ENCODE data around the gene SHFL.

SHFL gene

DNA sequence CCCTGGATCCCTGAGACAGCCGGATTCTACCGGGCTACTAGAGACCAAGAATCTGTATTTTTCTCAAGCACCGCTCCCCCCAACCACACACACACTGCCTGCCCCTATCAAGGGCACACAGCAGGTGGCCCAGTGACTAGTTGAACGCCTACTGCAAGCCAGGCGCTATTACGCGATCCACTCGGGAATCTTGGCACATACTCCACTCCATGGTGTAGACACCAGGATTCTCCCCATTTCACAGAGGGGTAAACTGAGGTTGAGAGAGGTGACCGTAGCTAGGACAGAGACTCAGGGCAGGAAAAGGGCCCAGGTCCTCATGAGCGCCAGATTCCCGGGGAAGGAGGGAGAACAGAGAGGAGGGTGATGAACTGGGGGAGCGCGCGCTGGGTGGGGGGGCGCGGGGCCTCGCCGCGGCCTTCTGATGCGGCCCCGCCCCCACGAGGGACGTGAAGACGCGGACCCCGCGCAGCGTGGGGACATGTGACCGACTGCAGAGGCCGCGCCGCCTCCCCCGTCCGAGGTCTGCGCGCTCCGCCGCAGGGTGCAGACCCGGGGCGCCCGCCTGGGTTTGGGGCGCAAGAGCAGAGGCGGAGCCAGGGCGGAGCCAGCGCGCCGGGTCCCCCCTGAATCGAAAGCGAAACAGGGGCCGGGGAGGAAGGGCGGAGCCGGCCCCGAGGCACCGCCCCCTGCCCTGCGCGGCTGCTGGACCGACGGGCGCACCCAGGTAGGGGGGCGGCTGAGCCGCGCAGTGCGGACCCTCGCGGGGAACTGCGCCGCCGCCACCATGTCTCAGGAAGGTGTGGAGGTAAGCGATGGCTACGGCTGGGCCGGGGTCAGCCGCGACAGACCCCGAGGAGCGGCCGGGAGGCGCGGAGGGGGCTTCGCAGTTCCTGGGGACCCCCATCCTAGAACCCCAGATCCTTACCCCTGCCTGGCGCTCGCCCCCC is at the start of gene SHFL:
SHFL (plus strand) TSS at position 677 of the 950 bp plus-strand sequence; CDS start at position 788, 111 bp downstream.
- peak in 1 of 2 experiments; percentile 43 for DNase-seq

DNA sequence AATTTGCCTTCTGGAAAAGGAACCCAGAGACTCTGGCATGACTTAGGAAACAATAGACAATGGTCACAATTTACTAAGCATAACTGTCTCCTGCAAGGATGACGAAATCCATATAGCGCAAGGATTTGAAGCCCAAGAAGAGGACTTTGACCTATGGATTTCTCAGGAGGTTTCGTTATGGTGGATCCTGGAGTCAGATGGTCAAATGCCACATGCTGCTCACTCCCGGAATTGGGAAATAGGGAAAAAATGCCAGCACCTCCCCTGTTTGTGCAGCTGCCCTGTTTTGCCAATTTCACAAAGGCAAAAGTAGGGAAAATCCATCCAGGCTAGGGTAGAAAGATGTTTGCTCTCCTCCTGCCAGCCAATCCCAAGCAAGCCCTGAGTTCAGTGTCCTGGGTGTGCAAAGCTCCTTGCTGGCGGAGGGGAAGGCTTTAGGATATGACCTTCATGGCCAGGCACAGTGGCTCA is 49.5 kb upstream of the SHFL start:
- DNase-seq = no peak

- DNase-seq = no peak
Measured at GRCh38 chr19:10037367-10037766, 48.8 kb upstream of the SHFL start.

DNA sequence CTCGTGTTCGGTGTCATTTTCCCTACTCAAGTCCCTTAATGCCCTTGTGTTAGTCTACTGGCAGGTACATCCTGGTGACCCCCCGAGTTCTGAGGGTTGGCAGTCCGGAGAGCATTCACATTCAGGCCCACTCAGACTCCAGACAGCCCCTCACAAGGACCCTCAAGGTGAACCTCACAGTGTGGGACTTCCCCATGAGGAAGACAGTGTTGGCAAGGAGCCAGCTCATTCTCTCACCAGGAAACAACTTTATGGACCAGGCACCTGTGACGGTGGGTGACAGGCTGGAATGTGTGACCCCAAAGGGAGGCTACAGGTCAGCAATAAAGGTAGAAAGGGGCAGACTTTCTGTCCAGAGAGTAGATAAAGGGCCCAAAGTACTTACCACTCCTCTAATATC is 48.3 kb upstream of the SHFL start:
- no peak for DNase-seq

DNA sequence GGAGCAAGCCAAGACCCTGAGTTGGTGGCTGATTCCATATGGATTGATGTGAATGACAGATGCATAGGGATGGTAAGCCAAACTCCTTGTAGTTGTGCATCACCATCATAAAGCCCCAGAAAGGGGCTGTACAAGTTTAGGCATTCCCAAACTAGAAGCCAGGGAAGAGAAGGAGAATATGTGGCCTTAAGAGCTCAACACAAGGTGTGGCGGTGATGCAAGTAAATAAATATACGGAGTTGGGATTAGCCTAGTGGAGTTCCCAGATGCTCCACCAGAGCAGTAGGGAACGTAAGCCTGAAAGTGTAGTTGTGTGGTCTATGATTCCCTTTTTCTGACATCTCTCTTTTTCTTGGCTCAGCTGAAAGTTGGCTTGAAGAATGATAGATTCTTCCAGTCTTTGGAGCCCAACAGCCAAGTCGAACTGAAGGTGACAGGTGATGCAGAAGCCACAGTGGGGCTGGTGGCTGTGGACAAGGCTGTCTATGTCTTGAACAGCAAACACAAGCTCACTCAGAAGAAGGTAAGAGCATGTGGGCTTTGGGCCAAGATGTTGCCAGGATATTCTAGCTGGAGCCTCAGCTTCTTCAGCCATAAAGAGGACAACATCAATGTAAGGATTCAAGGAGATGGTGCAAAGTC is 42.7 kb upstream of the SHFL start:
- peak in 1 of 2 experiments; percentile 20 for DNase-seq

- no peak for DNase-seq
Measured at GRCh38 chr19:10044390-10044789, 41.7 kb upstream of the SHFL start.

DNA sequence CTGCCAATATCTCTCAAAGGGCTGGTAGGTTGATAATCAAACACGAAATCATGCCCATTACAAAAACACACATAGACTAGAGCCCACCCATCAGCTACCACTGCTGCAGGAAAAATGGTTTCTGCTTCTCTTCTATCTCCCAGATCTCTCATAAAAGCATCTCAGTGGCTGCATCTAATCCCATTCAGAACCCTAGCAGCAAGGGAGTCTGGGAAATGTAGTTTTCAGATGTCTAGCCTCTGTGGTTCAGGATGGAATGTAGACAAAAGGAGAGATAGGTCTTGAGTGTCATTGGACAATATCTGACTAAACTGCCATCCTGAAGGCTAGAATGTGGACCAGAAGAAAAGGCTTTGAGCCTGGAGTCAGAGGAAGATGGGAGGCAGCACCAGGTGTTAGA is 40.7 kb upstream of the SHFL start:
- DNase-seq = no peak

GRCh38 chr19:10049626-10050025 is 36.5 kb upstream of the SHFL start:
- DNase-seq = no peak

- no peak for DNase-seq
Measured at GRCh38 chr19:10052602-10053360, 33.3 kb upstream of the SHFL start.

GRCh38 chr19:10061717-10062310 is 24.3 kb upstream of the SHFL start:
- no peak for DNase-seq

- no peak for DNase-seq
Measured at GRCh38 chr19:10068205-10068604, 17.9 kb upstream of the SHFL start.

GRCh38 chr19:10069046-10069445 is 17.1 kb upstream of the SHFL start:
- DNase-seq = no peak

- no peak for DNase-seq
Measured at GRCh38 chr19:10070730-10071446, 15.2 kb upstream of the SHFL start.

GRCh38 chr19:10074153-10074552 is 12.0 kb upstream of the SHFL start:
- no peak for DNase-seq

DNA sequence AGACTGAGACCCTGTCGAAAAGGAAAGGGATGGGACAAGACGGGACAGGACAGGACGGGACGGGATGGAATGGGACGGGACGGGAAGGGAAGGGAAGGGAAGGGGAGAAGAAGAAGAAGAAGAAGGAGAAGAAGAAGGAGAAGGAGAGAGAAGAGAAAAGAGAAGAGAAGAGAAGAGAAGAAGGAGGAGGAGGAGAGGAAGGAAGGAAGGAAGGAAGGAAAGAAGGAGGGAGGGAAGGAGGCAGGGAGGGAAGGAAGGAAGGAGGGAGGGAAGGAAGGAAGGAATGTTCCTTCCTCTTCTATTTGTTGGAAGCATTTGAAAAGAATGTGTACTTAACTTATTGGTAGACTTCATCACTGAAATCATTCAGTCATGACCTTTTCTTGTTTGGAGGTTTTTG is 9.6 kb upstream of the SHFL start:
- DNase-seq = no peak

- no peak for DNase-seq
Measured at GRCh38 chr19:10078329-10078728, 7.8 kb upstream of the SHFL start.

GRCh38 chr19:10079031-10079453 is 7.1 kb upstream of the SHFL start:
- no peak for DNase-seq

DNA sequence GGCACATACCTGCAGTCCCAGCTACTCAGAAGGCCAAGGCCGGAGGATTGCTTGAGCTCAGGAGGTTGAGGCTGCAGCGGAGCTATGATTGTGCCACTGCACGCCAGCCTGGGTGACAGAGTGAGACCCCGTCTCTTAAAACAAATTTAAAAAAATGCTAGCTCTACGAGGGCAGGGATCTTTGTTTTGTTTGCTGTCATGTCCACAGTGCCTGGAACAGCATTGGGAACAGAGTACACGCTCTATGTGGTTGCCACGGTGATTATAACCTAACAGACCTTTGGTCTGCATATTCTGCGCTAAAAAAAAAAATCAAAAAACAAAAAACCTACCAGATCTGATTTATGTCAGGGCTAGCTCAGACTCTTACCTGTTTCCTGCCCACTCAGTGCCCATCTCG is 2.2 kb upstream of the SHFL start:
- DNase-seq = no peak

DNA sequence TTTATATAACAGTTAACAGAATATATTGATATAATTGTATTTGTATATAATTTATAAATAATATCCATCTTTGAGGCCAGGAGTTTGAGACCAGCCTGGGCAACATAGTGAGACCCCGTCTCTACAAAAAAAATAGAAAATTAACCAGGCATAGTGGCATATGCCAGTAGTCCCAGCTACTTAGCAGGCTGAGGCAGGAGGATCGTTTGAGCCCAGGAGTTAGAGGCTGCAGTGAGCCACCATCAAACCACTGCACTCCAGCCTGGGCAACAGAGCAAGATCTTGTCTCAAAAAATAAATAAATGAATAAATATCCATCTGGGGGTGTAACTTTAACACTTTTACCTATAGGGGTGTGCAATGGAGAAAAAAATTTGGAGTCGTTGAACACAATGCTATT is 1.3 kb upstream of the SHFL start:
- no peak for DNase-seq

DNA sequence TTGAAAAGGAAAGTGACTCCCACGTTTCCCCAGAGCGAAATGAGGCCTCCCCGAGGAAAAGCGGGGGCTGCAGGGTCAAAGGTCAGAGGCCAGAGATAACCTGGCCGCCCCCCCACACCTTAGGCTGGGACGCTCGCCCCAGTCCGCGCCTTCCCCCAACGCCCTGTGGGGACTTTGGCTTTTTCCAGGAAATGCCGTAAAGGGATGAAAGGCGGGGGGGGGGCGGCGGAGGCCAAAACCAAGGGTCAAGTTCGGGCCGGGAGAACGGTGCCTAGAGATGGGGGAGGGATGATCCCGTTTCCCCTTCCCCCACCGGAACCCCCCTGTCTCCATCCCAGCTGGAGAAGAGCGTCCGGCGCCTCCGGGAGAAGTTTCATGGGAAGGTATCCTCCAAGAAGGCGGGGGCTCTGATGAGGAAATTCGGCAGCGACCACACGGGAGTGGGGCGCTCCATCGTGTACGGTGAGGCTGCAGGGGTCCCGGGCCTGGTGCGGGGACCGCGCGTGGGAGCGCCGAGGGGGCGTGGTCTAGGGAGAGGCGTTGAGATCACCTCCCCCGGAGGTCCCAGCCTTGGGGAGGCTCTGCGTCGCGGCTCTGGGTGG is 575 bp downstream of the SHFL start:
- no peak for DNase-seq

- DNase-seq = no peak
Measured at GRCh38 chr19:10087296-10088061, 1.4 kb downstream of the SHFL start.

Data from NCI-H1930 (cell line).